LoVo (cell line): ENCODE data around the gene STARD3NL.

Experiments used
- DNase-seq: peaks from one replicate; pipeline ENCODE4 v3.0.0-alpha.2; 2016; ENCODE audit warnings: low spot score

The STARD3NL gene

GRCh38 chr7:38185395-38186307, 7.6 kb downstream of the STARD3NL start:
- no peak for DNase-seq

- DNase-seq = no peak
These were observed 8.7 kb downstream of the STARD3NL start for GRCh38 chr7:38186593-38187314.

DNA sequence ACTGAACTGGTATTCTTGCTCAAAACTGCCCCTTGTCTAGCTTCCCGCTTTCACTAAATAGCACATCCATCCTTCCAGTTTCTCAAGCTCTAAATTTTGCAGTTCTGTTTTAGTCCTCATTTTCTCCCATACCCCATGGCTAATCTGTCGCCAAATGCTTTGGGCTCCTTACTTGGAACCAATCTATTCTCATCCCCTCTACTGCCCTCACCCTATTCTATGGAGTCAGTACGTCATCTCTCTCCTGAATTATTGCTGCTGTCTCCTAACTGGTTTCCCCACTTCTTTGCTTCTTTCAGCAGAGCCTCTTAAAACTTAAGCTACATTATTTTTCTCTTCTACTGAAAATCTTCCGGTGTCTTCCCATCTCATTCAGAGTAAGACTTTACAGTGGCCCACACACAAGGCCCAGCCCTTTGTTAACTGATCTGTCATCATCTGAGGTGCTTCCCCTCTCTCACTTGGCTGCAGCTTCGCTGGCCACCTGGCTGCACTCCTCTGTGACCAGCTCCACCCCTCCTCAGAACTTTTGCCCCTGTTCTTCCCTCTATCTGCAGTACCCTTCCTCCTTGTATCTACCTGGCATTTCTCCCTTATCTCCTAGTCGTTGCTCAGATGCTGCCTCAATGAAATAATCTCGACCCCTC, 9.9 kb downstream of the STARD3NL start:
- DNase-seq = no peak

DNA sequence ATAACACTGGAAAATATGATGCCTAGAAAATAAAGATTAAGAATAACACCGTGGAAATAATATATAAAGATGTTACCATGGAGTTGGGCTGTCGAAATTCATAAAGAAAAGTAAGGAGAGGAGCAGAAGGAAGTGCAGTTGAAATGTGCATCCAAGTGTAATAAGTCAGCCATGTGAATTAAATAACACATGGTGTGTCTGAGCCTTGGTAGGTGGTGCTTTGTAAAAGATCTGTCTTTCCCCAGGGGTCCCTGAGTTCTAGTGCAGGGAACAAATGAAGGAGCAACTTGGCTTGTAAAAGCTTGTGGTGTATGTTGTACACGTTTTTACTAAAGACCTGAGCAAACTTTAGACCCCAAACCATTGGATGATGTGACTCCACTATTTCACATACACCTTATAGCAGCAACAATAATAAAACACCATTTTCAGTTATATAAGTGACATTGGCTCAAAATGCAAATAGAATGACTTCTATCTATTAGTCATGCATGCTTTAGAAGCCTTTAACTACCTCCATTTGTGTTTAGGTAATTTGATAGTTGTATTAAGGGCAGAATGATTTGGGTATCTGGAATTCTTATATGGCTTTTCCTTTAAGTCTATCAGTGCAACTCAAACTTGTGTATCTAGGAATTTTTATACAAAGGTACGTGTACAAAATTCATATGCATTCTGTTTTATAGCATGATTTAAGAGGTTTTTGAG, 11.3 kb downstream of the STARD3NL start:
- DNase-seq = no peak

DNA sequence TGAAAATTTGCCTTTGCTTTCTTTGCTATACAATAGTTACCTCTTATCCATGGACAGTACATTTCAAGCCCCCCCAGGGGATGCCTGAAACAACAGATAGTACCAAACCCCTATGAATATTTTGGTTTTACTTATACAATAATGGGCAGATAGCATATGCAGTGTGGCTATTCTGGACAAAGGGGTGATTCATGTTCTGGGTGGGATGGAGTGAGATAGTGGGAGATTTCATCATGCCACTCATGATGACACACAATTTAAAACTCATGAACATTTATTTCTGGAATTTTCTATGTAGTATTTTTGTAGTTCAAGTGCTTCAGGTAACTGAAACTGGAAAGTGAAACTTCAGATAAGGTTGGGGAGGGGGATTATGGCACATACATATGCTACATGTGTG, 12.0 kb downstream of the STARD3NL start:
- DNase-seq = no peak

DNA sequence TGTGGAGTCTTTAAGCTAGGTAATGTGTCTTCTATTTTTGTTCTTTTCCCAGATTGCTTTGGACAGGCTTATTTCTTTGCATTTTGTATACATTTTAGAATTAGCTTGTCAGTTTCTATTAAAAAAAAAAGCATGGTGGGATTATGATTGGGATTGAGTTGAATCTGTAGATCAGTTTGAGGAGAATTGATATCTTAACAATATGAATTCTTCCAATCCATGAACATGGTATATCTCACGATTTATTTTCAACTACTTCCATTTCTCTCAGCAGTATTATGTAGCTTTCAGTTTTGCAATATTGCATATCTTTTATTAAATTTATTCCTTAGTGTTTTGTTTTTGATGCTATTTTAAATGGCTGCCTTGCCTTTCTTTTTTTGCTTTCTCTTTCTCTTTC, 13.7 kb downstream of the STARD3NL start:
- no peak for DNase-seq

GRCh38 chr7:38192327-38192726, 14.3 kb downstream of the STARD3NL start:
- no peak for DNase-seq

DNA sequence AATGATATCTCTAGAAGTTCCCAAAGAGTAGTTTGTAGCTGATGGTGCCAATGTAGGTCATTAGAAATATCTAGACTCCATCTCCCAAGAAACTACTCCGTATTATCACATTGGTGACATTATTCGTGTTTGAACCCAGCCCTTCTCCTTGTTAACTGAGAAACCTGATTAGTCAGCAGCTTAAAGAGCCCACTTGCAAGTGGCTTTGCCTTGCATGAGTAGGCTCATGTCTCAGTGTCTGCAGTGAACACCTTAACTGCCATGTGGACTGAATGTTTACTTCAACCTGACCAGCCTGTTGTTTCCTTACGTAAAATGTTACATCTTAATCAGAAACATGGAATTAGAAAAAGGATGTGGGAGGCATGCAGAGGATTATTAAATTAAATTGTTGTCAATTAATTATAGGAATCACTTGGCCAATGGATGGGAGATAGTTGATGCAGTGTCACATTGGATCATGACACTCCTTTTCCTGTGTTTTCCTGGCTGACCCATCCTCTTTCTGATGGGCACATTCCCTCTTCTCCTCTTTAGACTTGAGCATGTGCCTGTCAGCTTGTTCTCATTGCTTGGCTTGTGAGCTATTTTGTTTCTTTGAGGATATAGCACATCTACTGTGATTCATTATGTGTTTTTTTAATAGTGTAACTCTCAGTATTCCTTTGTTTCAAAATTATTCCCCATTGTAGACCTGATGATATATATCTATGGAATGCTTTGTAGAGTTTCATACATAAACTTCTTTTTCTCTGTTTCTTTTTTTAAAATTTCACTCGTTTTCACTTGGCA, 18.0 kb downstream of the STARD3NL start:
- DNase-seq = no peak

GRCh38 chr7:38198366-38198765, 20.3 kb downstream of the STARD3NL start:
- no peak for DNase-seq

DNA sequence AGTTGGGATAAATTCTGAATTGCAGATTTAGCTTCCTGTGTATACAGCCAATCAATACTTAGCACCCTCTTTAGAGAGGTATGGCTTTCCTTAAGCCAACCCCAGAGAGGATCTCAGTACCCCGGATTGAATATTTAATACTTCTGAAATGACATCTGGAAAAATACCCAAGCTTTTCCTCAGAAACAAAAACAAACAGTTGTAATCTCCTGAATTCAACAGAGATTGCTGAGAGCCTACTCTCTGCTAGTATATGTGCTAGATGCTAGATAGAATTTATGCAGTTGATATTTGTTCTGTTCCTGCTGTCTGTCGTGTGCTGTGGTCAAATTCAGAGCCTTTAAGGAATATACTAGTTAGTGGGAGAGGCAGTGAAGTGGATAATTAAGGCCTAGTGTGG, 21.1 kb downstream of the STARD3NL start:
- no peak for DNase-seq

DNA sequence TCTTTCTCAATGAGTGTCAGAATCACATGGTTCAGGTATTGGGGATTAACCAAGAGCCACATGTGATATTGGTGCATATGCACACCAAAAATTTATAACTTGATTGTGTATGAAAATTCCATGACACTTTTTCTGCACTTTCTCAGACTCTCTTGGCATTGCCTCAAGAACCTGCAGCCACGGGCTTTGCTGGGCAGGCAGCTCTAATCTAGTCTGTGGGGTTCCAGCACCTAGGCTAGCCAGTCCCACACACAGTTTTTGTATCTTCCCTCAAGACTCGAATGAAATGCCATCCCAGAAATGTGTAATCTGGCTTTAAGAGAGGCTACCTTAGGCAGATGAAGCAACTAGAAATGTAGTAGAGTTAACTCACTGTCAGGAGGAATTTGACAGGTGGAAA, 21.7 kb downstream of the STARD3NL start:
- no peak for DNase-seq

- DNase-seq = no peak
These were observed 28.0 kb downstream of the STARD3NL start for GRCh38 chr7:38206071-38206470.

GRCh38 chr7:38207843-38208242, 29.8 kb downstream of the STARD3NL start:
- no peak for DNase-seq

- DNase-seq = no peak
These were observed 33.4 kb downstream of the STARD3NL start for GRCh38 chr7:38211486-38211885.

DNA sequence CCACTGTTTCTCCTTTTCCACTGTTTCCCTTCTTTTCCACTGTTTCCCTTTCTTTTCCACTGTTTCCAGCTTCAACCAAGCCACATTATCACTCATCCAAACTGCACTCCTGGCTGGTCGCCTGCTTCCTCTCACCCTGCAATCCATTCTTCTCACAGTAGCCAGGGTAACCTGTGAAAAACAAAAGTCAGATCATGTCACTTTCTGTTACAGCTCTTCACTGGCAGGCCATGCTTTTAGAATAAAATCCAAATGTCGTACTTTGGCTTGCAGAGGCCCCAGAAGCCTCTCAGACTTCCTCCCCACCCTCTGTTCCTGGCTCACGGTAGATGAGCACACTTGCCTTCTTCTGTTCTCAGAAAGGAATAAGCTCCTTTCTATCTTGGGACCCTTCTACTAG, 33.9 kb downstream of the STARD3NL start:
- DNase-seq = no peak

GRCh38 chr7:38215115-38215514, 37.1 kb downstream of the STARD3NL start:
- DNase-seq = no peak

GRCh38 chr7:38215735-38216670, 38.0 kb downstream of the STARD3NL start:
- DNase-seq = peak; percentile 58

GRCh38 chr7:38217672-38218071, 39.6 kb downstream of the STARD3NL start:
- no peak for DNase-seq

GRCh38 chr7:38220452-38220851, 42.4 kb downstream of the STARD3NL start:
- no peak for DNase-seq

DNA sequence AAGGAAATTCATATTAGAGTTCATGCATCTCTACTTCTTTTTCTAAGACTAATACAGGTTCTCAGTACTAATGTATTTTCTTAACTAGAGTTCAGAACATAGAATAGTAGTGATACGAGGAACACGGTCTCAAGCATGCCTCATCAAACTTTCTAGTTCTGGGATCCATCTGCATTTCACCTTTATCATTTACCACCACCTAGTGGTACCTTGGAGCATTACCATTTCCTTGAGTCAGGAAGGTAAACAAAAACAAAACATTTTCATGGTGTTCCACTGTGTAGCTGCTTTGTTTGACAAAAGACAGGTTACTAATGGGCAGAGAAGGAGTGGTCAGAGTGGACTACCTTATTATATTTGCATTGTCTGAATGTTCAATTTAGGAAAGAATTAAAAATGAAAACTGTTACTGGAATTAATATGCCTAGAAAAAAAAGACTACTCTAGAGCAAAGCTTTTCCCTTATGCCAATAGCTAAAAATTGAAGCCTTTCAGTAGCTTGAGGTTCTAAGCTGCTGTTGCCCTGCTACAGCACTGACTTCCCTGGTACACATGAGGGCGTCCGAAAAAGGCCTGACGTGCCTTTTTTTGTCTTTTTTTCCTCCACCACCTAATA, 44.5 kb downstream of the STARD3NL start:
- DNase-seq = peak; percentile 73
